ENCODE results near the gene C4B. TPM values are rescaled to one million over a fixed set of nuclear protein-coding genes. Genes with fewer than 3 reads are reported as not detected.

C4B gene
- total and polyA plus RNA-seq, 2 experiments from 2014 or later = 0.57 TPM; not detected in 1

DNA sequence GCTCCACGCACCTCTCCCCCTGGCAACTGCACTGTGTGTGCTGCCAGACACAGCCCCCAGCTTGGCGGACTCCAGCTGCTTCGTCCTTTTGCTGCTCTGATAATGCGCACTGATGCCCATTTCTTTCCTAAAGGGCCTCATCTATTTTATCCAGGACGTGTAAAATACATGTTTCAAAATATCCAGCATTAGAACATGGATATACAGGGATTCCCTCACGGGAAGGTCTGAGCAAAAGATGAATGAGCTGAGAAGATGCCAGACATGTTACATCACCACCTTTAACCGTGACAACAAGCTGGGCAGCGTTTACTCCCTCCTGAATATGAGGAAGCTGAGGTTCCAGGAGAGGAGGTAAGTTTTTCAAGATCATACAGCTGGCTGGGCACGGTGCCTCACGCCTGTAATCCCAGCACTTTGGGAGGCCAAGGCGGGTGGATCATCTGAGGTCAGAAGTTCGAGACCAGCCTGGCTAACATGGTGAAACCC, 61.8 kb downstream of the C4B start (continued):
- TF ChIP-seq, protein P1, sequence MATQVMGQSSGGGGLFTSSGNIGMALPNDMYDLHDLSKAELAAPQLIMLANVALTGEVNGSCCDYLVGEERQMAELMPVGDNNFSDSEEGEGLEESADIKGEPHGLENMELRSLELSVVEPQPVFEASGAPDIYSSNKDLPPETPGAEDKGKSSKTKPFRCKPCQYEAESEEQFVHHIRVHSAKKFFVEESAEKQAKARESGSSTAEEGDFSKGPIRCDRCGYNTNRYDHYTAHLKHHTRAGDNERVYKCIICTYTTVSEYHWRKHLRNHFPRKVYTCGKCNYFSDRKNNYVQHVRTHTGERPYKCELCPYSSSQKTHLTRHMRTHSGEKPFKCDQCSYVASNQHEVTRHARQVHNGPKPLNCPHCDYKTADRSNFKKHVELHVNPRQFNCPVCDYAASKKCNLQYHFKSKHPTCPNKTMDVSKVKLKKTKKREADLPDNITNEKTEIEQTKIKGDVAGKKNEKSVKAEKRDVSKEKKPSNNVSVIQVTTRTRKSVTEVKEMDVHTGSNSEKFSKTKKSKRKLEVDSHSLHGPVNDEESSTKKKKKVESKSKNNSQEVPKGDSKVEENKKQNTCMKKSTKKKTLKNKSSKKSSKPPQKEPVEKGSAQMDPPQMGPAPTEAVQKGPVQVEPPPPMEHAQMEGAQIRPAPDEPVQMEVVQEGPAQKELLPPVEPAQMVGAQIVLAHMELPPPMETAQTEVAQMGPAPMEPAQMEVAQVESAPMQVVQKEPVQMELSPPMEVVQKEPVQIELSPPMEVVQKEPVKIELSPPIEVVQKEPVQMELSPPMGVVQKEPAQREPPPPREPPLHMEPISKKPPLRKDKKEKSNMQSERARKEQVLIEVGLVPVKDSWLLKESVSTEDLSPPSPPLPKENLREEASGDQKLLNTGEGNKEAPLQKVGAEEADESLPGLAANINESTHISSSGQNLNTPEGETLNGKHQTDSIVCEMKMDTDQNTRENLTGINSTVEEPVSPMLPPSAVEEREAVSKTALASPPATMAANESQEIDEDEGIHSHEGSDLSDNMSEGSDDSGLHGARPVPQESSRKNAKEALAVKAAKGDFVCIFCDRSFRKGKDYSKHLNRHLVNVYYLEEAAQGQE (IDR thresholded peaks at IDR 0.05; ENCODE audit: unreplicated experiment) = no peak
- no peak for TF ChIP-seq ZNF331 (CRISPR knock-in tag; IDR thresholded peaks at IDR 0.05; ENCODE audit: low read depth)

DNA sequence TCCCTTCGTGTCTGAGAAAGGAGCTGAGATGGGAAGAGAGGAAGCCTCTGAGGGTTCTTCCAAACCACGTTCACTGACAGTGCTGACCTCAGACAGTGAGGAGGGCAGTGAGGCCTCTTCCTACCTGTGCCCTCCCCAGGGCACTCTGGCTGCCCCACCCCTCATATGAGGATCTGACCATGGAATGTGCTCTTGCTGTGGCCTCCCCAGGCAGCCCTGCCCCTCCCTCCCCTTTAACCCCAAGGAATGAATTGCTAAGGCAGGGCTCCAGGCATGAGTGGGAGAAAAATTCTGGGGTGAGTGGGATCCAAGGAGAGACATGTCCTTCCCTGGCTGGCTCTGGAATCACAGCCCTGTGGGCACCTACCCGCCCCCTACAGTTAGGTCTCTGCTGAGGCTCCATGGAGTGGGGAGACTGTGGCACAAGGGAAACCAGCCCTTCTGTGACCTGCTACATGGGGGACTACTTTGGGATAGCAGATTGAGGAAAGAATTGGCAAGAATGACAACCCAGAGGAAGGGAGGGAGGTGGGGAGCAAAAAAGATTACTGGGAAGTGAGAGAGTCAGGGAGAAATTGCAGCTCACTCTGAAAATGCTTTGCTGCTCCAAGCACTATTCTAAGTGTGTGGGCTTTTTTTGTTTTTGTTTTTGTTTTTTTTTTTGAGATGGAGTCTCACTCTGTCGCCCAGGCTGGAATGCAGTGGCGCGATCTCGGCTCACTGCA, 65.1 kb downstream of the C4B start:
- H3K27me3 Mint-ChIP-seq (ENCODE audit: insufficient read depth, low read depth, poor library complexity) = peaks cover 9% of the 10 kb centered on the region
- no peak for TF ChIP-seq JUNB (IDR thresholded peaks at IDR 0.05; ENCODE audit: unreplicated experiment)
- TF ChIP-seq, protein P2, sequence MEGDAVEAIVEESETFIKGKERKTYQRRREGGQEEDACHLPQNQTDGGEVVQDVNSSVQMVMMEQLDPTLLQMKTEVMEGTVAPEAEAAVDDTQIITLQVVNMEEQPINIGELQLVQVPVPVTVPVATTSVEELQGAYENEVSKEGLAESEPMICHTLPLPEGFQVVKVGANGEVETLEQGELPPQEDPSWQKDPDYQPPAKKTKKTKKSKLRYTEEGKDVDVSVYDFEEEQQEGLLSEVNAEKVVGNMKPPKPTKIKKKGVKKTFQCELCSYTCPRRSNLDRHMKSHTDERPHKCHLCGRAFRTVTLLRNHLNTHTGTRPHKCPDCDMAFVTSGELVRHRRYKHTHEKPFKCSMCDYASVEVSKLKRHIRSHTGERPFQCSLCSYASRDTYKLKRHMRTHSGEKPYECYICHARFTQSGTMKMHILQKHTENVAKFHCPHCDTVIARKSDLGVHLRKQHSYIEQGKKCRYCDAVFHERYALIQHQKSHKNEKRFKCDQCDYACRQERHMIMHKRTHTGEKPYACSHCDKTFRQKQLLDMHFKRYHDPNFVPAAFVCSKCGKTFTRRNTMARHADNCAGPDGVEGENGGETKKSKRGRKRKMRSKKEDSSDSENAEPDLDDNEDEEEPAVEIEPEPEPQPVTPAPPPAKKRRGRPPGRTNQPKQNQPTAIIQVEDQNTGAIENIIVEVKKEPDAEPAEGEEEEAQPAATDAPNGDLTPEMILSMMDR (conservative IDR thresholded peaks at IDR 0.05; ENCODE audit: low read depth in 2 of 2) = no peak; a peak in 1 of 4 replicates
- TF ChIP-seq POLR2AphosphoS5 (IDR thresholded peaks at IDR 0.05; ENCODE audit: low read depth) = no peak
- no peak for TF ChIP-seq EZH2phosphoT487 (IDR thresholded peaks at IDR 0.05; ENCODE audit: unreplicated experiment)
- TF ChIP-seq, protein P3, sequence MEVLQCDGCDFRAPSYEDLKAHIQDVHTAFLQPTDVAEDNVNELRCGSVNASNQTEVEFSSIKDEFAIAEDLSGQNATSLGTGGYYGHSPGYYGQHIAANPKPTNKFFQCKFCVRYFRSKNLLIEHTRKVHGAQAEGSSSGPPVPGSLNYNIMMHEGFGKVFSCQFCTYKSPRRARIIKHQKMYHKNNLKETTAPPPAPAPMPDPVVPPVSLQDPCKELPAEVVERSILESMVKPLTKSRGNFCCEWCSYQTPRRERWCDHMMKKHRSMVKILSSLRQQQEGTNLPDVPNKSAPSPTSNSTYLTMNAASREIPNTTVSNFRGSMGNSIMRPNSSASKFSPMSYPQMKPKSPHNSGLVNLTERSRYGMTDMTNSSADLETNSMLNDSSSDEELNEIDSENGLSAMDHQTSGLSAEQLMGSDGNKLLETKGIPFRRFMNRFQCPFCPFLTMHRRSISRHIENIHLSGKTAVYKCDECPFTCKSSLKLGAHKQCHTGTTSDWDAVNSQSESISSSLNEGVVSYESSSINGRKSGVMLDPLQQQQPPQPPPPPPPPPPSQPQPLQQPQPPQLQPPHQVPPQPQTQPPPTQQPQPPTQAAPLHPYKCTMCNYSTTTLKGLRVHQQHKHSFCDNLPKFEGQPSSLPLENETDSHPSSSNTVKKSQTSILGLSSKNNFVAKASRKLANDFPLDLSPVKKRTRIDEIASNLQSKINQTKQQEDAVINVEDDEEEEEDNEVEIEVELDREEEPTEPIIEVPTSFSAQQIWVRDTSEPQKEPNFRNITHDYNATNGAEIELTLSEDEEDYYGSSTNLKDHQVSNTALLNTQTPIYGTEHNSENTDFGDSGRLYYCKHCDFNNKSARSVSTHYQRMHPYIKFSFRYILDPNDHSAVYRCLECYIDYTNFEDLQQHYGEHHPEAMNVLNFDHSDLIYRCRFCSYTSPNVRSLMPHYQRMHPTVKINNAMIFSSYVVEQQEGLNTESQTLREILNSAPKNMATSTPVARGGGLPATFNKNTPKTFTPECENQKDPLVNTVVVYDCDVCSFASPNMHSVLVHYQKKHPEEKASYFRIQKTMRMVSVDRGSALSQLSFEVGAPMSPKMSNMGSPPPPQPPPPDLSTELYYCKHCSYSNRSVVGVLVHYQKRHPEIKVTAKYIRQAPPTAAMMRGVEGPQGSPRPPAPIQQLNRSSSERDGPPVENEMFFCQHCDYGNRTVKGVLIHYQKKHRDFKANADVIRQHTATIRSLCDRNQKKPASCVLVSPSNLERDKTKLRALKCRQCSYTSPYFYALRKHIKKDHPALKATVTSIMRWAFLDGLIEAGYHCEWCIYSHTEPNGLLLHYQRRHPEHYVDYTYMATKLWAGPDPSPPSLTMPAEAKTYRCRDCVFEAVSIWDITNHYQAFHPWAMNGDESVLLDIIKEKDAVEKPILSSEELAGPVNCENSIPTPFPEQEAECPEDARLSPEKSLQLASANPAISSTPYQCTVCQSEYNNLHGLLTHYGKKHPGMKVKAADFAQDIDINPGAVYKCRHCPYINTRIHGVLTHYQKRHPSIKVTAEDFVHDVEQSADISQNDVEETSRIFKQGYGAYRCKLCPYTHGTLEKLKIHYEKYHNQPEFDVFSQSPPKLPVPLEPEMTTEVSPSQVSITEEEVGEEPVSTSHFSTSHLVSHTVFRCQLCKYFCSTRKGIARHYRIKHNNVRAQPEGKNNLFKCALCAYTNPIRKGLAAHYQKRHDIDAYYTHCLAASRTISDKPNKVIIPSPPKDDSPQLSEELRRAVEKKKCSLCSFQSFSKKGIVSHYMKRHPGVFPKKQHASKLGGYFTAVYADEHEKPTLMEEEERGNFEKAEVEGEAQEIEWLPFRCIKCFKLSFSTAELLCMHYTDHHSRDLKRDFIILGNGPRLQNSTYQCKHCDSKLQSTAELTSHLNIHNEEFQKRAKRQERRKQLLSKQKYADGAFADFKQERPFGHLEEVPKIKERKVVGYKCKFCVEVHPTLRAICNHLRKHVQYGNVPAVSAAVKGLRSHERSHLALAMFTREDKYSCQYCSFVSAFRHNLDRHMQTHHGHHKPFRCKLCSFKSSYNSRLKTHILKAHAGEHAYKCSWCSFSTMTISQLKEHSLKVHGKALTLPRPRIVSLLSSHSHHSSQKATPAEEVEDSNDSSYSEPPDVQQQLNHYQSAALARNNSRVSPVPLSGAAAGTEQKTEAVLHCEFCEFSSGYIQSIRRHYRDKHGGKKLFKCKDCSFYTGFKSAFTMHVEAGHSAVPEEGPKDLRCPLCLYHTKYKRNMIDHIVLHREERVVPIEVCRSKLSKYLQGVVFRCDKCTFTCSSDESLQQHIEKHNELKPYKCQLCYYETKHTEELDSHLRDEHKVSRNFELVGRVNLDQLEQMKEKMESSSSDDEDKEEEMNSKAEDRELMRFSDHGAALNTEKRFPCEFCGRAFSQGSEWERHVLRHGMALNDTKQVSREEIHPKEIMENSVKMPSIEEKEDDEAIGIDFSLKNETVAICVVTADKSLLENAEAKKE (CRISPR knock-in tag; IDR thresholded peaks at IDR 0.05) = no peak
- TF ChIP-seq STAT1 (IDR thresholded peaks at IDR 0.05; ENCODE audit: unreplicated experiment) = no peak
- TF ChIP-seq ZNF114 (CRISPR knock-in tag; IDR thresholded peaks at IDR 0.05) = no peak
- no peaks in the 10 kb centered on the region for H3F3A ChIP-seq (replicated peaks; ENCODE audit: low read depth)
- H4K20me1 ChIP-seq (replicated peaks; ENCODE audit: insufficient read depth) = no peaks in the 10 kb centered on the region
- H3K4me3 Mint-ChIP-seq = no peak overlapping the region
- ATAC-seq (peak; percentile 20; the same call in 1 of the 3 replicates), DNase-seq (ENCODE audit: low spot score) (no peak)
- H3K4me3 ChIP-seq = no peak overlapping the region
- H3K27me3 ChIP-seq (ENCODE audit: insufficient read depth) = no peaks in the 10 kb centered on the region
- H2AFZ ChIP-seq = no peak overlapping the region
- no peaks in the 10 kb centered on the region for H3K4me1 ChIP-seq (ENCODE audit: insufficient read depth)
- H3K27ac ChIP-seq (ENCODE audit: low read depth) = no peak overlapping the region
- H3K9me2 ChIP-seq (ENCODE audit: insufficient read depth) = no peaks in the 10 kb centered on the region
- no peaks in the 10 kb centered on the region; the same call in 2 of the 3 replicates for H3K36me3 Mint-ChIP-seq (ENCODE audit: low read depth)
- no peaks in the 10 kb centered on the region for H3K79me2 ChIP-seq (replicated peaks; ENCODE audit: insufficient read depth)
- no peaks in the 10 kb centered on the region for H3K36me3 ChIP-seq (ENCODE audit: insufficient read depth)
- H3K27ac Mint-ChIP-seq = no peak overlapping the region
- H3K4me1 Mint-ChIP-seq = no peaks in the 10 kb centered on the region
- H3K4me2 ChIP-seq = no peak overlapping the region
- no peaks in the 10 kb centered on the region for H3K9me3 Mint-ChIP-seq

All from GM23338 (cell line).